Measurements from ENCODE around the gene IL1RN.

The IL1RN gene

GRCh38 chr2:113105047-113105785, 22.2 kb upstream of the IL1RN start:
- Histone ChIP-seq H3K9me3 (ENCODE audit: severe bottlenecking) (peaks cover 6% of the 10 kb centered on the region), H3K27me3 (ENCODE audit: insufficient read depth, low read depth, severe bottlenecking) (no peaks in the 10 kb centered on the region), H3K4me3 (ENCODE audit: low read depth, low read length) (no peak overlapping the region), H3K36me3 (no peaks in the 10 kb centered on the region), H3K27ac (no peak overlapping the region)
- no peak for DNase-seq
- no peak for TF ChIP-seq CTCF (IDR thresholded peaks at IDR 0.05; ENCODE audit: low read depth, low read length)

GRCh38 chr2:113111121-113111520, 16.3 kb upstream of the IL1RN start:
- Histone ChIP-seq H3K4me3 (ENCODE audit: low read depth, low read length) (no peak overlapping the region), H3K9me3 (ENCODE audit: severe bottlenecking) (no peaks in the 10 kb centered on the region), H3K27ac (no peak overlapping the region), H3K27me3 (ENCODE audit: insufficient read depth, low read depth, severe bottlenecking) (no peaks in the 10 kb centered on the region), H3K36me3 (no peaks in the 10 kb centered on the region)
- DNase-seq: no peak
- no peak for TF ChIP-seq CTCF (IDR thresholded peaks at IDR 0.05; ENCODE audit: low read depth, low read length)

- Histone ChIP-seq H3K4me3 (ENCODE audit: low read depth, low read length) (no peak overlapping the region), H3K9me3 (ENCODE audit: severe bottlenecking) (no peaks in the 10 kb centered on the region), H3K36me3 (no peaks in the 10 kb centered on the region), H3K27ac (no peak overlapping the region), H3K27me3 (ENCODE audit: insufficient read depth, low read depth, severe bottlenecking) (no peaks in the 10 kb centered on the region)
- DNase-seq: no peak
- no peak for TF ChIP-seq CTCF (IDR thresholded peaks at IDR 0.05; ENCODE audit: low read depth, low read length)
Observed at GRCh38 chr2:113111823-113112287, 15.5 kb upstream of the IL1RN start.

DNA sequence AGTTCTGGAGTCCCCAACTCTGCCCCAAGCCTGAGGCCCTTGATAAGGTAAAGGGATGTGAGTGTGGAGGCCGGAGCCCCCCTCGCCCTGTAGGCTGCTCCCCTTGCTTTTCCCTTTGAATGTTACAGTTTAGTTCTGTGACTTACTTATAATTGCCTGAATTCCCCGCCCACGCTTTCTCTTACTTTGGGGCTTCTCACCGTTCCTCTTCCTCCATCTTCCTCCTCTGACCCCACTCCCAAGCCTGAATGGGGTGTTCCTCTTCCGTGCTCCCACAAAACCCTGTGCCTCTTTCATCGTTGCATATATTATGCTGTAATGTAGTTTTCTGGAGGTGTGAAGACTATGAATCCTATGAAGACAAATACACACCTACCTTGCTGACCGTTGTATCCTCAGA, 15.0 kb upstream of the IL1RN start:
- no peak for DNase-seq
- no peak overlapping the region for H3K4me3 ChIP-seq (ENCODE audit: low read depth, low read length)
- H3K36me3 ChIP-seq: no peaks in the 10 kb centered on the region
- H3K9me3 ChIP-seq (ENCODE audit: severe bottlenecking): no peaks in the 10 kb centered on the region
- no peaks in the 10 kb centered on the region for H3K27me3 ChIP-seq (ENCODE audit: insufficient read depth, low read depth, severe bottlenecking)
- H3K27ac ChIP-seq: no peak overlapping the region
- no peak for TF ChIP-seq CTCF (IDR thresholded peaks at IDR 0.05; ENCODE audit: low read depth, low read length)

DNA sequence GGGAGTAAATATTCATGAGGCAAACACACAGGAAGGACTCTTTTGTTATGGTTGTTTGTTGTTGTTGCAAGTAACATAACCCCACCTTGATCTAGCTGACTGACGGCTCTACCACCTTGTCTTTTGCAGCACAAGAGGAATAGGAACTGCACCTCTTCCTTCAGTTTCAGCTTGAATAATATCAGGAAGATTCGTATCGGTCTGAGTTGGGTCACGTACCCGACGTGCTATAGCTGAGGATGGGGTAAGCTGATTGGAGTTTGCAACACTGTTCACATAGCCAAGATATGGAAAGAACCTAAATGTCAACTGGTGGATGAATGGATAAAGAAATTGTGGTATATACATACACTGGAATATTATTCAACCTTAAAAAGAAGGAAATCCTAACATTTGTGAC, 14.5 kb upstream of the IL1RN start:
- H3K27me3 ChIP-seq (ENCODE audit: insufficient read depth, low read depth, severe bottlenecking): no peaks in the 10 kb centered on the region
- H3K4me3 ChIP-seq (ENCODE audit: low read depth, low read length): no peak overlapping the region
- DNase-seq: no peak
- H3K9me3 ChIP-seq (ENCODE audit: severe bottlenecking): no peaks in the 10 kb centered on the region
- H3K36me3 ChIP-seq: no peaks in the 10 kb centered on the region
- no peak overlapping the region for H3K27ac ChIP-seq
- TF ChIP-seq CTCF (IDR thresholded peaks at IDR 0.05; ENCODE audit: low read depth, low read length): no peak

DNA sequence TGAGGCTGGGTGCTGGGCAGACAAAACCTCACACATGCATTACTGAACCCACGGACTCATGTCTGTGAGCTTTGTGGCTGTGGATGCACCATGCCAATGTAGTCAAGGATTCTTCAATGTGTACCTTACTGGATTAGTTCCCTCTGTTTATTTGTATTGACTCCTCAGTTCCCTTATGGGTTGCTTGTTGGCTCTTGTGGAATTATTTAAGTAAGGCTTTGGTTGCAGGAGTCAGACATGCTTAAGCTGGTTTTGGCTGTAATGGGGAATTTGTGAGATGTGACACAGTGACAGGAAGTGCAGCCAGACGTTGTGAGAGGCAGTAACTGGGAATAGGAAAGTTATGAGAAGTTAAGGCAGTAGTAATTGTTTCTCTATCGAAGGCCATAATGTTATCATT, 13.6 kb upstream of the IL1RN start:
- Histone ChIP-seq H3K4me3 (ENCODE audit: low read depth, low read length) (no peak overlapping the region), H3K27me3 (ENCODE audit: insufficient read depth, low read depth, severe bottlenecking) (no peaks in the 10 kb centered on the region), H3K36me3 (no peaks in the 10 kb centered on the region), H3K27ac (no peak overlapping the region), H3K9me3 (ENCODE audit: severe bottlenecking) (no peaks in the 10 kb centered on the region)
- no peak for DNase-seq
- no peak for TF ChIP-seq CTCF (IDR thresholded peaks at IDR 0.05; ENCODE audit: low read depth, low read length)
